ENCODE measurements around the gene RAB24. TPM values are rescaled to one million over a fixed set of nuclear protein-coding genes. Genes with fewer than 3 reads are reported as not detected.

Gene RAB24
- total RNA-seq, 2 donors from 2014 or later: 17.4 to 18.6 TPM

GRCh38 chr5:177302354-177303110, 987 bp downstream of the RAB24 start:
- no peak for DNase-seq (ENCODE audit: low spot score)

GRCh38 chr5:177301503-177302165, 1.9 kb downstream of the RAB24 start:
- DNase-seq (ENCODE audit: low spot score): no peak
- intact Hi-C loops (cut with DNase I): no loop called here

More at GRCh38 chr5:177302354-177303110, 987 bp downstream of the RAB24 start:
- intact Hi-C loops (cut with DNase I): no loop called here

GRCh38 chr5:177300951-177301350, 2.6 kb downstream of the RAB24 start:
- no peak for DNase-seq (ENCODE audit: low spot score)
- intact Hi-C loops (cut with DNase I): no loop called here

GRCh38 chr5:177300236-177300880, 3.2 kb downstream of the RAB24 start:
- DNase-seq (ENCODE audit: low spot score): peak; percentile 87
- intact Hi-C loops (cut with DNase I): no loop called here

GRCh38 chr5:177299697-177300096, 3.8 kb downstream of the RAB24 start:
- intact Hi-C loops (cut with DNase I): no loop called here

GRCh38 chr5:177297922-177298321, 5.6 kb downstream of the RAB24 start:
- intact Hi-C loops (cut with DNase I): no loop called here
- no peak for DNase-seq (ENCODE audit: low spot score)

More at GRCh38 chr5:177299697-177300096, 3.8 kb downstream of the RAB24 start:
- DNase-seq (ENCODE audit: low spot score): no peak

- intact Hi-C loops (cut with DNase I): no loop called here
- peak; percentile 75 for DNase-seq (ENCODE audit: low spot score)
These were observed 6.9 kb downstream of the RAB24 start for GRCh38 chr5:177296581-177296980.

GRCh38 chr5:177295924-177296323, 7.6 kb downstream of the RAB24 start:
- peak; percentile 62 for DNase-seq (ENCODE audit: low spot score)
- intact Hi-C loops (cut with DNase I): no loop called here

- DNase-seq (ENCODE audit: low spot score): peak; percentile 40
- intact Hi-C loops (cut with DNase I): no loop called here
These were observed 8.9 kb downstream of the RAB24 start for GRCh38 chr5:177294632-177295031.

GRCh38 chr5:177293819-177294581, 9.5 kb downstream of the RAB24 start:
- intact Hi-C loops (cut with DNase I): no loop called here
- DNase-seq (ENCODE audit: low spot score): peak; percentile 69

GRCh38 chr5:177291735-177292134, 11.8 kb downstream of the RAB24 start:
- no peak for DNase-seq (ENCODE audit: low spot score)
- intact Hi-C loops (cut with DNase I): no loop called here

- no peak for DNase-seq (ENCODE audit: low spot score)
- intact Hi-C loops (cut with DNase I): no loop called here
These were observed 12.5 kb downstream of the RAB24 start for GRCh38 chr5:177290816-177291596.

GRCh38 chr5:177288191-177288590, 15.3 kb downstream of the RAB24 start:
- DNase-seq (ENCODE audit: low spot score): no peak
- intact Hi-C loops (cut with DNase I): no loop called here

GRCh38 chr5:177276886-177277285, 26.6 kb downstream of the RAB24 start:
- no peak for DNase-seq (ENCODE audit: low spot score)
- intact Hi-C loops (cut with DNase I): no loop called here

GRCh38 chr5:177275883-177276282, 27.6 kb downstream of the RAB24 start:
- DNase-seq (ENCODE audit: low spot score): no peak
- intact Hi-C loops (cut with DNase I): no loop called here

- no peak for DNase-seq (ENCODE audit: low spot score)
- intact Hi-C loops (cut with DNase I): no loop called here
These were observed 32.4 kb downstream of the RAB24 start for GRCh38 chr5:177271113-177271512.

- DNase-seq (ENCODE audit: low spot score): no peak
- intact Hi-C loops (cut with DNase I): no loop called here
These were observed 32.9 kb downstream of the RAB24 start for GRCh38 chr5:177270653-177271052.

GRCh38 chr5:177269976-177270375, 33.5 kb downstream of the RAB24 start:
- DNase-seq (ENCODE audit: low spot score): no peak
- intact Hi-C loops (cut with DNase I): loop anchor here in 1 of 2 donors (1.0 kb wide), 1 partner anchor 19 kb away; no protein-coding TSS in a partner anchor

All from posterior vena cava (tissue), 2 donors.